HL-60/S4 treated with phorbol 12-myristate 13-acetate at 8.2 ng/mL for 4 days and 3 days (cell line): Measurements from ENCODE around the gene RTKN2.

ENCODE experiments used
- in situ Hi-C: fragments of 300-500 bp; cut with MboI; formaldehyde crosslinking; loops from 2 replicates; pipeline ENCODE4 v1.15.0; 2022; ENCODE audit warnings: low sequenced_read_pairs

The RTKN2 gene

DNA sequence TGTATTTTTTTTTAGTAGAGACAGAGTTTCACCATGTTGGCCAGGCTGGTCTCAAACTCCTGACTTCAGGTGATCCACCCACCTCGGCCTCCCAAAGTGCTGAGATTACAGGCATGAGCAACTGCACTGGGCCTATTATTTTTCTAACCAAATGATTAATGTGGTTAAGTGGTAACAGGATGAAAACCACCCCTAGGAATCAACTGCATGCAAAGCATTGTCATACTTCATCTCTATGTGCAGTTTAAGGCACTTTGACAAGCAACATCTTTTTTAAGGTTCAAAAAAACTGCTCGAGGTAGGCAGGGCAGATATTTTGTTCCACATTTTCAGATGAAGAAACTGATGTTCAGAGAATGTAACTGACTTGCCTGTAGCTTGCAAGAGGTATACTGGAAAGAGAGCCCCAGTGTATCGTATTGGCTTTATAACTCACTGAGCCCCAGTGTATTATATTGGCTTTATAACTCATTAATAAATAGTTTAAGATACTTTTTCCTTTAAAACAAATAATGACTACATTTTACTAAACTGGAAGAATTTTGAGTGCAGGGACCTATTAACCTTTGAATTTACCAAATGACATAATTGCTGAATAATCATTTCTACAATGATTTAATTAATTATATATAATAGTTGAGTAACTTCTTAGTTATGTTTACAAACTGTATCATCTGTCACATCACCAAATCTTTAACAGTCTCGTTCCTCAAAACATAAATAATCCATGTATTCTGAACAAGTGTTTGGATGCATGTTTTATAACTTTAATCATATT is 38.1 kb downstream of the RTKN2 start:
- in situ Hi-C loops, result no loop called here

DNA sequence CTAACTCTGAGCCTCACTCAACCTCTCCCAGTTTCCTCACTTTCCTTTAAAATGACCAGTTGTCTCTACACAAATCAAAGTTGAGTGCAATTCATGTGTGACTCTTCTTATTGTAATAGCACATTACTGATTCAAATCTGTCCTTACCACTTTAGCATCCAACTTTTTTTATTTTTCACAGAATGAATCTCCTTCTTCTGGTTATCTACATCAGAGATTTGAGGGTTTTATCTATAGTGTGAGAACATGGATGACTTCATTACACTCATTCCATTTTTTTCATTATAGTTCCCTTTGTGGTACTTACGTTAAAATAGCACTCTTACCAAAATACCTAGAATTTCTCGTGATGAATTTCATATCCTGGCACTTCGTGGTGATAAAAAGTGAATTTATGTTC is 43.3 kb downstream of the RTKN2 start:
- in situ Hi-C loops, result no loop called here

DNA sequence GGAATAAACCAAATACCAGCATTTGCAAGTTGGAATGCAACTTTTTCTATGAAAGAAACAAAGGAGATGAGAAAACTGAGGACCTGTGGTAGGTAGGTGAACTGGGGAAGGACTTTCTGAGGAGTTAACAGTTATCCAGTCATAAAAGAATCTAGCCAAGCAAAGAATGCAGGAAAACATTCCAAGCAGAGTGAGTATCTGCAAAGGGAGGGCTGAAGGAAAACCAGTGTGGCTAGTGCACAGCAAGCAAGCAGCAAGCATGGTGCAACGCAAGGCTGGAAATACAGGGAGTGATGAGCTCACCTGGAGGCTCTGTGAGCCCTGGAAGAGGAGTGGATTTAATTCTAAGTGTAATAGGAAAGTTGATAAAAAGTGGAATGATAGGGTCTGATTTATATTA is 44.0 kb downstream of the RTKN2 start:
- in situ Hi-C loops, result no loop called here

DNA sequence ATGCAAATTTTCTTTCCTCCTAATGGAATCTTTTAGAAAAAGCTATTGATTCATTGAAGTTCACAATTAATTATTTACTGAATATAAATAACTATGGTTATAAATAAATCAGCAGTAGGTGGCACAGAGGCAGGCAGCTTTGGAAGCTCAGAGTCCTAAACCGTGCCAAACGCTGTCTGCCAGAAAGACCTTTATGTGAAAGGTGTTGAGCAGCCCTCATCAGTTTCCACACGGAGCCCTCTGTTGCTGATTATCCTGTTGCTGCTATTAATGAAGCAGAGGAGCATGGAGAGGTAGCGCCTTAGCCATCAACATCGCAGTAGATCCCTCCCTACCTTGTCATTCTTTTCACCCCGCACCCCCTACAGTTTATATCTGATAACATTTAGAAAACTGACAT is 51.0 kb downstream of the RTKN2 start:
- in situ Hi-C loops, result no loop called here

DNA sequence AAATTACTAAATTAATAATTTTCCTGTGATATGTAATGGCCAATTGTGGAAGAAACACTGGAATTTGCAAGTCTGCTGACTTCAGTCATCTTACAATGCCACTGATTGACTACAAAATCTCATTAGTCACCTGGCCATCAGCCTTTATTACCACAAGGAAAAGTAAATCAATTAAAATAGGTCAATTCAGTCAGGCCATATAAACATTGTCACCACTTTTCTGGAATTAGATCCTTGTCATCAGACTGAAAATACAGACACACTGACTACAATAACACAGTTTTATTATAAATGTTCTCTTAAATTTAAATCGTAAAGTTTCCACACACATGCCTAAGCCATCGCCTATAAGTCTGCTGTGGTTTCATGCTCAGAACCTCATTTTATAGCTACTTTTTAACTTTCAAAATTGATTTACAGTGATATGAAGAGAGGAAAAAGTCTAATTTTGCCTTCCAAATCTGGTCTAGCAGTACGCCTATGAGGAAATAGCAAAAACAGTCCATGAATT is 54.2 kb downstream of the RTKN2 start:
- in situ Hi-C loops, result no loop called here

DNA sequence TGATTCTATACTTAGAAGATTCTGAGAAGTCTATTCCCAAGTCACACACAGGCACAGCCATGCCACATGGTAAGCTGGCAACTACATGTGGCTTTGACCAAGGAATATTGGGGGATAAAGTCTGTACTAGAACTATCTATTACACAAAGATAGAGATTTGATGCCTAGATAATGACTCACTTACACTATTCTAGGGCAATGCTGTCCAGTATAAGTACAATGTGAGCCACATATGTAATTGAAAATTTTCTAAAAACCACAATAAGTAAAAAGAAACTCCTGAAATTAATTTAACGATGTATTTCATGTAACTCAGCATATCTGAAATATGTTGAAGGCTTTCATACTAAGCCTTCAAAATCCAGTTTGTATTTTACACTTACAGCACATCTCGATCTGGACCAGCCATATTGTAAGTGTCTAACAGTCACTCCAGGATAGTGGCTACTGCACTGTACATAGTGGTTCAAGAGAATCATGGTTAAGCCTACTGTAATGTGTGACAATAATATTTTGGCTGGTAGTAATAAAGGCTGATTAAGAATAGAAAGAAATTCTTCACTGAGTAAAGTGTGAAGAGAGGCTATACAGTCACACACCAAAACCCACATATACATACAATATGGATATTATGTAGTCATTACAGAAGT is 62.8 kb downstream of the RTKN2 start:
- in situ Hi-C loops, result no loop called here

DNA sequence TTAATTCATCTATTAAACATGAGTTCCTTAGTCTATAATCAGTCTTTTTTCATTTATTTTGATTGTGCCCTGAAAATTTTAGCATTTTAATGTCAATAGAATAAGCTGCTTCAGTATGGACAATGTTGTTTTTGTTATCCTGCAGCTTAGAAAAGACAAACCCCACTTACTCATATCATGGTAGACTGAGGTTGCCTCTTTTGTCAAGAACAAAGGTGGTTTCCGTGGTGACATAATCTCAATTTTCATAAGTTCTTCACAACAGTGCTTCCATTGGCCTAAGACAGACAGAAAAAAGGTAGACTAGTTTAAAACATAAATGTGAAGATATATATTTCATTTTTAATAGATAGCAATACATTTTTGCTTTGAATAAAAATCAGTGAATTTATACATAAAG is 69.1 kb downstream of the RTKN2 start:
- in situ Hi-C loops, result no loop called here

DNA sequence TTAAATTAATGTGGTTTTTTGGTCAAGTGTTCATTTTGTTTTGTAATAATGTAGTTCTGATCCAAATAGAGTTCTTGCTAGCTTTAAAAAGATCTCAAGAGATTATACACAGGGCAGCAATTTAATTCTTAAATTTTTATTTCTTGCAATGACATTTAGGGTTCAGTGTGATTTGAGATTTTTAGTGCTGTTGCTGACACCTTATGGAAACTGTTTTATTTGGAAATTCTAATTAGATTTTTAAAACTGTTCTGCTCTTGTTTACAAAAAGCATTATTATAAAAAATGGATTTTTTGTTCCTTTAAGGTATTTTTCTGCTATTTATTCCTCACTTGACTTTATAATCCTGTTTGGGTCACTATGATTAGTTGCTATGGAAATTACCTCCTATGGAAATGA is 72.1 kb downstream of the RTKN2 start:
- in situ Hi-C loops, result no loop called here

DNA sequence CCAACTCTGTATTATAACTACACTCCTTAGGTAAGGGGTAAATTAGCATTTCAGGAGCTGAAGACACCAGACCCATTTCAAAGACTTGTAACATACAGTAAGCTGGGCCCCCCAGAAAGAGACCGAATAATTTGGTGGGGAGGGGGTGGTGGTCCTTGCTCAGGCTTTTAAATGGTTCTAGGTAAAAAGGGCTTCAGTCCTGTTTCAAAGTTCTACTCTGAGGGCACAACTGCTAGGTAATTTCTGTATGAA is 73.0 kb downstream of the RTKN2 start:
- in situ Hi-C loops, result no loop called here

DNA sequence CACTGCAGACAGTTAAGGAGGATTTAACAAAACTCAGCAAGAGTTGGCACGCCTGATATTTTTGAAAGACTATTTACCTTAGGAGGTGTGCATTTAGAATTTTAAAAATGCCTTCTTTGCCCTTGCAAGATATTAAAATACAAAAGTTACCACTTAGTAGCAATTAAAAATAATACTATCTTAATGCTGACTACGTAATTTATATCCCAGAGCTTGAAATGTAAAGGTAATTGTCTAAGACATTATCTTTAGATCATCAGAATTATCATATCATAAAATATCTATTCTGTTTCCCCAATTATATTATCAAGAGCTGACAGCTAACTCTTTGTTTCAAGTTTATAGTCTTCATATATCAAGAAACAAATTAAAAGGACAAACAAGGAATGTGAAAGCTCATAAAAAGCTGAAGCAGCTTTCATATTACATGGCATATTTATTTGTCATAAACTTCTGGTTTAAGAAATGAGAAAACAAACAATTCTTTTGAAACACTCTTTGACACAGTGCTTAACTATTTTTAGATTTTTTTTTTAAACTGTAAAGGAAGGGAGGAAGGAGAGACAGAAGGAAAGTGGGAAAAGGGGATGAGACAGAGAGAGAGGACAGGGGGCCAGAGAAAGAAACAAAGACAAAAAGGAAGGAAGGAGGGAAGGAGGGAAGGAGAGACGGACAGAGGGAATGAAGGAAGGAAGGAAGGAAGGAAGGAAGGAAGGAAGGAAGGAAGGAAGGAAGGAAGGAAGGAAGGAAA is 73.5 kb downstream of the RTKN2 start:
- in situ Hi-C loops, result no loop called here

DNA sequence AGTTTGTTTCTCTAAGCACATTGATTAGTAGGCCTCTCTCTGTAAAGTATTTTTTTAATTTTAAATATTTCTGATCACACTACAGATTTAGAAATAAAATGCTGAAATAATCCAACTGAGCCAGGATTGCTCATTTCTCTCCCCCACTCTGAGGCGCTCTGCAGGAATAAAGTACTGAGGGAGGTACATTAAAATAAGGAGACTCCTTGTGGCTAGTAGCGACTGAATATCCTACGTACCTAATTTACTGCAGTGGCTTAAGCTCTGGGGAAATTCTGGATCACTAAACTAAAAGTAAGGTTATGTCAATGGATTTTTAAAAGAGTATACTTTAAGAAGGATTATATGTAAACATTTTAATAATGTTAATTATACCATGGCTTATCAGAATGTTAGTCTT is 75.2 kb downstream of the RTKN2 start:
- in situ Hi-C loops, result no loop called here

DNA sequence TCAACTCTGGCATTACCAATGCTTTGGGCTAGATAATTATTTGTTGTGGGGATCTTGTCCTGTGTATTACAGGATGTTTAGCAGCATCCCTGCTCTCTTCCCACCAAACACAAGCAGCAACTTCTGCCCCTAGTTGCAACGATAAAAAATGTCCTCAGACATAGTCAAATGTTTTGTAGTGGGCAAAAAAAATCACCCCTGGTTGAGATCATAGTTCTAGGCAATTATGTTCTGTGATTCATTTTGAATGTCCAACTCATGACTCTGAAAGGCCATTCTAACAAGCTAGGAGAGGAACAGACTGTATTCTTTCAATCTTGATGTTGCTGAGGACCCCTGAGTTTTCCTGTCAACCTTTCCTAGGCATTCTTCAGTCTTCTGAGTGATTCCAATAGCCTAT is 79.5 kb downstream of the RTKN2 start:
- in situ Hi-C loops, result no loop called here

DNA sequence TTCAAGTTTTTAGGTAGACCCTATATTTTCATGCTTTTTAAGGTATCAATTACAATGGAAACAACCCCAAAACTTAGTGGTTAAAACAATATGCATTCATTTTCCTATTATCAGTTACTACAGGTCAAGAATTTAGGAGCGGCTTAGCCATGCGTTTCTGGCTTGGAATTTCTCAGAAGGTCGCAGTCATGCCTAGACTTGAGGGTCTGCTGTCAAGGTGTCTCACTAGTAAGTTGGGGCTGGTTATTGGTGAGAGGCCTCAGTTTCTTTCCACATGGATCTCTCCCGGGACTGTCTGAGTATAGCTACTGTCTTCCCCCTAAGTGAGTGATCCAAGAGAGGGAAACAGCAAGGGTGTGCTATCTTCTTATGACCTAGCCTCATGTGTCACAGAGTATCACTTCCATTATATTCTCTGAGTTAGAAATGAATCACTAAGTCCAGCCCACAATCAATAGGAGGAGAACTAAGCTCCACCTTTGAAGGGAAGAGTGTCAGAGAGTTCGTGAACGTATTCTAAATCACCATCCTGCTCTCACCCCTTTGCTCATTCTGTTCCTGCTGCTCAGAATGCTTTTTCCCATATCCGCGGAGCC is 80.5 kb downstream of the RTKN2 start:
- in situ Hi-C loops, result no loop called here

DNA sequence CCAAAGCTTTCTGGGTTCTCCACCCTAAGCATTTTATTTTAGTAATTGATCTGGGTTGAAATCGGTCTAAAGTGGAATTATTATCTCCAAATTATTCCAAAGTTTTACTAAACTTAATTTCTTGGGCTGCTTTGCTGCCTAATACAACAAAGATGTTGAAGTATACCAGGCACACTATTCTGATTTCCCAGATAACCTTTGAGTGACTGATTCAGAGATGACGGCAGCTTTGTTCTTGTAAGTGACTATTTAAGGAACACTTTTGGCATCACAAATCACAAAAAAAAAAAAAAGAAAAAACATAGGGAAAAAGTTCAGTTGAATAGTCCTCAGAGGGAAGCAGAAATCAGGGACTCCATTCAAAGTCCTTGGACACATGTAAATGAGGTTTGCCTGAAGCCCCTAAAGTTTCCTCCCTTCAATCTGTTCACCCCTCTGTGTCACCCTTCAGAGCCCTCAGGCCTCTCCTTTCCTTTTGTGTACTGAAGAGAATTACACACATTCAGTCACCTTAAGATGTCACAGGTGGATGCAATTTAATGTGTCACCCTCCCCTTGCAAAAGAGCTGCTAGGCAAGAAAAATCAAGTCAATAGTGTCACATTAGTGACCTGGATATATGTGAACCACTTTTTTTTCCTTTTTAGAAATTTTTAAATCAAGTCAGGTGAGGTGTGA is 81.5 kb downstream of the RTKN2 start:
- in situ Hi-C loops, result no loop called here

DNA sequence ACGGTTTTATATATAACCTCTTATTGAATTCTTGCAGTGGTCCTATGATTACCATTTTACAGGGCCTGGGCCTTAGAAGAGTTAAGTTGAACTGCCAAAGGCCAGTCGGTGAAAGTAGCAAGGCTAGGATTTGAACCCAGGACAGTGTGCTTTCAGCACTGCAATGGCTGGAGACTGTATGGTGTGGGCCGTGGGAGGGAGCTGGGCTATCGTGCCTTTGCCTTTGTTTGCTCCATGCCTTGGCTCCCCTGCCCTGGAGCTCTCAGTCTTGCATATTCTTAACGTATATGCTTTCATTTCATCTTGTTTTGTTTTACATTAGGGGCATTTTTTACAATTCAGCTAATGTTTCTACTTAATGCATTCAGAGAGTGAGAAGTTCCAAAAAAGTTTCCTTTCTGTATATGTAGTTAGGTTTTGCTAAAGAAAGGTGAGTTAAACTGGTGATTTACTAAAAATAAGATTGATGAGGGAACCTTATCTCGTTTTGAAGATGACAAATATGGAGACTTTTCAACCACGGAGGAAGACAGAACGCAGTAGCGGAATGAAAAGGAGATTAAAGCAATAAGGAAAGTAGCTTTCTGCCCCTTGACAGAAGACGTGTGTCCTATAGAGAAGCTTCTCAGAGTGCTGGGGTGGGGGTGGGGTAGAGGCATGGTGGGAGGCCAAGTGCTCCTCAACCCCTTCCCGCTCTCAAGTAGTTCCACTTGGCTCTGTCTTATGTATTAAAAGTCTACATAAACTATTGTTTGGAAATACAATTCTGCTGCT is 82.5 kb downstream of the RTKN2 start:
- in situ Hi-C loops, result no loop called here

DNA sequence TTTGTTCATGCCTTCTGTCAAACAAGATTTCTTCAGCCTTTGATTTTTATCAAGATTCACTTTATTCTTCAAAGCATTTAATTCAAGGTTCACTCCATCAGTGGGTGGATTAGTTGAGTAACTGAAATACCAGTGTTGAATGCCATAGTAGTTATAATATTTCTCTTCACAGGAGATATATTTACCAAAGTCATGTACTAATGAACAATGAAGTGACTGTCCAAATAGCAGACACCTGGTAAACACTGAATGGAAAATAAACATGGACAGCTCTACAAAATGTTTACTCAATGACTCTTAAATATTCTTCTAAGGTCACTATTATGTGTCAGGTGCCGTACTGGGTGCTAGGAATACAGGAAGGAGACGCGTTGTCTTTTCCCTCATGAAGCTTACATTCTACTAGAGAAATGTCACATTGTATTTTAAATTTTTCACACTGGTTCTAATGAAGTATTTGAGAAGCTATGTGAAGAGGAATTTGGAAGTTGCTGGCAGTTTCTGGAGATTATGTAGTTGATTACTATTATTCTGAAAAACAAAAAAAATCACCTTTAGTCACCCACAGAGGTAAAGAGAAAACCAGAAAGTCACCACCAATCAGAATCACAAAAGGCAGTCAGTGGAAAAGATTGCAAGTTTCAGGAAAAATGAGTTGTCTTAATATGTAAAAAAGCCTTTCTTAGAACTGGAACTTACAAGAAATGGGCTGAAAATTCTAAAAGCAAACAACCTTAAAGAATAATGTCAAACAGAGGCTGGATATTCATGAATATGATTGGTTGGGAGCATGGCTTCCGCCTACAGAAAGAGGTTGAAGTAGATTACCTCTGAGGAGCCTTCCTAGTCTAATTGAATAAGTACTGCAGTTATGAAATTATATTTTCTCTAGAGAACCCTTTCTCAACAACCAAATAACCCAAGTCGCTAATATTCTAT is 84.5 kb downstream of the RTKN2 start:
- in situ Hi-C loops, result no loop called here

DNA sequence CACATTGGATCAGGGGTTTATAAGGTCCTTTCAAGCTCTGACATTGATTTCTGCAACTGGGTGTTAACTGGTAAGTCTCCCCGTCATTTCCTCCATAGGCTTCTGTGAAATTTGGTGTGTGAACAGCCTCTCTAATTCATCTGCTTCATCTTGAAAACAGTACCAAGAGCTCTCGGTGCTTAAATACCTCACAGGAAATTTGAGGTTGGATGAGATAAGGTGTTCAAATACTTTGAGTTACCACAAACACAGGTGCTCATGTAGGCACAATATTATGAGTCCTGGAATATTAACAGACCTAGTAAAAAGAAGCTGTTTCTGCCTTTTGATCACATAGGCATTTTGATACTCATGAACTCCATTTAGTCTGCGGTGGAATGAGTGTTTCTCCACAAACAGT is 85.2 kb downstream of the RTKN2 start:
- in situ Hi-C loops, result no loop called here

DNA sequence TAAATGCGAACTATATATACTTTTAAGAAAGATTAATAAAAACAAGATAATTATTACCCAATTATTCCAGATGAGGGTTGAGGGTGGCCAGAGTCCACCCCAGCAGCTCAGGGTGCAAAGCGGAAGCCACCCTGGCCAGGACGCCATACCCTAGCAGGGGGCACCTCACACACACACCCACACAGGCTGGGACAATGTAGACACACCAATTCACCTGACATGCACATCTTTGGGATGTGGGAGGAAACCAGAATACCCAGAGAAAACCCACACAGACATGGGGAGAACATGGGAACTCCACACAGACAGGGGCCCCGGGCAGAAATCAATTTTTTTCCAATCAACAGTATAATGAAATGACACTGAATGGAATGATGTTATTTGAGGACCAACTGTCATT is 86.0 kb downstream of the RTKN2 start:
- in situ Hi-C loops, result no loop called here

DNA sequence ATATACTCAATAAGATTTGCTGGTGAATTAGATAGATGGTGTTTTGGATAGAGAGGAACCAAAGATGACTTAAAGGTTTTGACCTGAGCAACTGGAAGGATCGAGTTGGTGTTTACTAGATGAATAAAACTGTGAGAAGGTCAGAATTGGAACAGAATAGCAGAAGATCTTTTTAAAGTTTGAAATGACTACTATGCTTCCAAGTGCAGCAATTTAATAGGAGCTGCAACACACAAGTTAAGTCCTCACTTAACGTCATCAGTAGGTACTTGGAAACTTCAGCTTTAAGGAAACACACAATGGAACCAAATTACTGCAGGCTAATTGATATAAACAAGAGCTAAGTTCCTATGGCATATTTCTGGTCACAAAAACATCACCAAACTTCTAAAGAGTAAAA is 86.5 kb downstream of the RTKN2 start:
- in situ Hi-C loops, result no loop called here
